ENCODE results near the gene SMNDC1.
"Not testable (repeated sequence)": the region's sequence is repeated elsewhere in the genome, so short reads cannot be mapped to it uniquely, and the experiment has no call there.

The SMNDC1 gene

GRCh38 chr10:110258542-110258941 lies 46.2 kb downstream of the SMNDC1 start:
- DNase-seq (no peak), ATAC-seq (no peak)
- no peaks in the 10 kb centered on the region for H3K4me1 Mint-ChIP-seq
- no peak overlapping the region for H3K4me3 Mint-ChIP-seq
- H3K27me3 Mint-ChIP-seq: no peaks in the 10 kb centered on the region
- H3K9me3 Mint-ChIP-seq: no peaks in the 10 kb centered on the region
- no peak overlapping the region for H3K27ac Mint-ChIP-seq

GRCh38 chr10:110254467-110254866 lies 50.3 kb downstream of the SMNDC1 start:
- DNase-seq (no peak), ATAC-seq (no peak)
- no peak overlapping the region for H3K27ac Mint-ChIP-seq
- peaks cover 28% of the 10 kb centered on the region for H3K4me1 Mint-ChIP-seq
- H3K9me3 Mint-ChIP-seq: no peaks in the 10 kb centered on the region
- H3K27me3 Mint-ChIP-seq: no peaks in the 10 kb centered on the region
- H3K4me3 Mint-ChIP-seq: no peak overlapping the region

DNA sequence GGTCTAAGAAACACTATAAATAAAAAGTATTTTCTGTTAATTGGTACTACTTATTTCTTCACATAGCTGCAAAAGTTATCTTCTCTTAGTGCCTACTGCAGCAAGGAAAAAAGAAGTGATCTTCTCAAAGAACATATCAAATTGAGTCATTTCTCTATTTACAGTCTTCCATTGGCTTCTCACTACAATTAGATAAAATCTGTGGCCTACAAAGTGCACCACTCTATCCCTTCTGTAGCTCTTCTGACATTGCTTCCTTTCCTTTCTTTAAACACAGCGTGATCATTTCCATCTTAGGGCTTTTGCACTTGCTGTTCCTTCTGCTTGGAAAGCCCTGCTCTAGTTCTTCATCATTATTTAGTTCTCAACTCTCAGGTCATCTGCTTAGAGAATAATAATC lies 52.6 kb downstream of the SMNDC1 start:
- Mint-ChIP-seq H3K4me3 (no peak overlapping the region), H3K9me3 (no peaks in the 10 kb centered on the region), H3K27me3 (no peaks in the 10 kb centered on the region), H3K27ac (no peak overlapping the region), H3K4me1 (peaks cover 33% of the 10 kb centered on the region)
- ATAC-seq: no peak
- DNase-seq: no peak

GRCh38 chr10:110251392-110251791 lies 53.3 kb downstream of the SMNDC1 start:
- ATAC-seq: peak; percentile 89
- peak overlapping the region; percentile 10 to 61 for H3K27ac Mint-ChIP-seq

GRCh38 chr10:110249489-110249888 lies 55.2 kb downstream of the SMNDC1 start:
- H3K27me3 Mint-ChIP-seq, H3K9me3 Mint-ChIP-seq, H3K27ac Mint-ChIP-seq, DNase-seq, H3K4me3 Mint-ChIP-seq: not testable (repeated sequence)
- peaks cover 33% of the 10 kb centered on the region for H3K4me1 Mint-ChIP-seq
- ATAC-seq: peak; percentile 82

More at GRCh38 chr10:110251392-110251791, 53.3 kb downstream of the SMNDC1 start:
- H3K9me3 Mint-ChIP-seq, H3K27me3 Mint-ChIP-seq, DNase-seq: not testable (repeated sequence)
- H3K4me3 Mint-ChIP-seq: peak overlapping the region; percentile 48 to 68
- peaks cover 33% of the 10 kb centered on the region for H3K4me1 Mint-ChIP-seq

GRCh38 chr10:110247833-110248232 lies 56.9 kb downstream of the SMNDC1 start:
- H3K27ac Mint-ChIP-seq, H3K9me3 Mint-ChIP-seq, H3K27me3 Mint-ChIP-seq, DNase-seq, ATAC-seq, H3K4me3 Mint-ChIP-seq: not testable (repeated sequence)
- H3K4me1 Mint-ChIP-seq: peaks cover 33% of the 10 kb centered on the region

DNA sequence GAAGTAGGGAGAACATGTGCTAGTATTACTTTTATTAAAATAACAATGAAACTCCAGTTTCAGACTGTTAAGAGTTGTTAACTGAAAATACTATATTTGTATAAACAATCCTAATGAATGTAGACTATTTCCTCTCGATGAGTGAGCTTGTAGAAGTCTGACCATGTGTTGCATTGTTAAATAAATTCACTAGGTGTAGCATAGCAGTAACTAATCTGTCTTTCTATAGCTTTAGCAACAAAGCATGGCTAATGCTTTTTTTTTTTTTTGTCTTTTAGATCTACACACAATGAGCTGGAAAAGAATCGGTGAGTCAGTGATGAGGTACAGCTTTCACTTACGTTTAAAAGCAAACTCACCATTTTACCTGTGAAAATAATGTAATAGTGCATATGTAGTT lies 60.2 kb downstream of the SMNDC1 start:
- no peaks in the 10 kb centered on the region for H3K9me3 Mint-ChIP-seq
- DNase-seq (no peak), ATAC-seq (no peak)
- peaks cover 22% of the 10 kb centered on the region for H3K4me1 Mint-ChIP-seq
- H3K27ac Mint-ChIP-seq: no peak overlapping the region
- H3K4me3 Mint-ChIP-seq: no peak overlapping the region
- H3K27me3 Mint-ChIP-seq: peaks cover 8% of the 10 kb centered on the region

- Mint-ChIP-seq H3K4me1 (peaks cover 17% of the 10 kb centered on the region), H3K4me3 (no peak overlapping the region), H3K9me3 (no peaks in the 10 kb centered on the region), H3K27ac (no peak overlapping the region), H3K27me3 (peaks cover 8% of the 10 kb centered on the region)
- no peak for DNase-seq
- ATAC-seq: no peak
Observed at GRCh38 chr10:110242511-110242910, 62.2 kb downstream of the SMNDC1 start.

- ATAC-seq: no peak
- H3K4me1 Mint-ChIP-seq: peaks cover 17% of the 10 kb centered on the region
- H3K27me3 Mint-ChIP-seq: peaks cover 8% of the 10 kb centered on the region
Observed at GRCh38 chr10:110241841-110242240, 62.9 kb downstream of the SMNDC1 start.

DNA sequence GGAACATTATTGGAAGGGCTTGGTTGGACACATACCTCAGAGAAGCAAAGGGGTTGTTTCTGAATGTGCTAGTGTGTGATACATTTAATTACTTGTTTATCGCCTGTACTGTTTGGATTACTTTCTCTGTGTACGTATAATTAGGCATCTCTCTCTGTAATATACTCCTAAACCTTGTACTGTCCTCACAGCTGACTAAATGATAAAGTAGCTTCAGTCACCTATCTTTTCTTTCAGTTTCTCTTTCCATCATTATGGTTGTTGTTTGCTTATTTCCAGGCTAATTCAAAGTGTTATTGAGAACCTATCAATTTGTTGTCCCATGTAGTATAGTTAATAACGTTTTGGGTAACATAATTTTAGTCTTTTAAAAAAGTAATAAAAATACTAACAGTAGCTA lies 63.3 kb downstream of the SMNDC1 start:
- H3K9me3 Mint-ChIP-seq: no peaks in the 10 kb centered on the region
- peaks cover 8% of the 10 kb centered on the region for H3K27me3 Mint-ChIP-seq
- peak overlapping the region in 1 of 2 donors; percentile 9 for H3K4me3 Mint-ChIP-seq
- no peak for DNase-seq
- H3K27ac Mint-ChIP-seq: no peak overlapping the region
- H3K4me1 Mint-ChIP-seq: peaks cover 17% of the 10 kb centered on the region
- ATAC-seq: no peak

More at GRCh38 chr10:110241841-110242240, 62.9 kb downstream of the SMNDC1 start:
- Mint-ChIP-seq H3K27ac (no peak overlapping the region), H3K4me3 (no peak overlapping the region), H3K9me3 (no peaks in the 10 kb centered on the region)
- no peak for DNase-seq

Measured in stimulated activated naive CD8-positive, alpha-beta T cell treated with anti-CD3 and anti-CD28 coated beads, Interleukin-15, amount 100 ng/mL, for 72 hours (primary cell).